Uterus (tissue), 4 donors: ENCODE measurements around the gene ACTA2. TPM values are rescaled to one million over a fixed set of nuclear protein-coding genes. Genes with fewer than 3 reads are reported as not detected.

ENCODE experiments used
- DNase-seq, 2 donors: peaks; one replicate each; pipeline ENCODE4 v3.0.0-alpha.2; 2019 to 2020
- H3K27ac ChIP-seq, 2 donors: fragments of 200-600 bp; sonication (generic); 1 replicate in 1 of 2; 2 replicates in 1 of 2; pipeline ENCODE4 v1.5.1; 2016 to 2018
- H3K27me3 ChIP-seq, 2 donors: fragments of 200-600 bp; sonication (generic); one replicate each; pipeline ENCODE4 v1.5.1; 2018 to 2019; ENCODE audit warnings: control low read depth in 1 of 2
- H3K36me3 ChIP-seq, 2 donors: fragments of 200-600 bp; sonication (generic); one replicate each; pipeline ENCODE4 v1.5.1; 2019; ENCODE audit warnings: control low read depth in 1 of 2
- H3K4me1 ChIP-seq, 2 donors: fragments of 200-600 bp; sonication (generic); one replicate each; pipeline ENCODE4 v1.5.1; 2018 to 2019; ENCODE audit warnings: control low read depth in 1 of 2
- H3K4me3 ChIP-seq, 2 donors: fragments of 200-600 bp; sonication (generic); 1 replicate in 1 of 2; 2 replicates in 1 of 2; pipeline ENCODE4 v1.5.1; 2018 to 2019; ENCODE audit warnings: mild to moderate bottlenecking in 1 of 2
- H3K9me3 ChIP-seq, 2 donors: fragments of 200-600 bp; sonication (generic); one replicate each; pipeline ENCODE4 v1.5.1; 2019; ENCODE audit warnings: control low read depth in 1 of 2
- CTCF ChIP-seq, 4 experiments: fragments of 200-600 bp in 2 of 4; fragments of 450-650 bp in 2 of 4; sonication (generic) in 2 of 4; IDR thresholded peaks; one replicate each; pipeline ENCODE4 v1.5.1; 2016 to 2019; ENCODE audit warnings: antibody characterized with exemption in 4 of 4, mild to moderate bottlenecking in 2 of 4, moderate library complexity in 1 of 4
- POLR2A ChIP-seq, 2 donors: fragments of 450-650 bp; IDR thresholded peaks; one replicate each; pipeline ENCODE4 v1.6.1; 2016; ENCODE audit warnings: antibody characterized with exemption in 2 of 2, mild to moderate bottlenecking in 1 of 2, moderate library complexity in 1 of 2
- intact Hi-C: fragments of 100-400 bp; cut with DNase I; formaldehyde crosslinking; loops from one replicate; pipeline ENCODE4 v1.15.1; 2023; ENCODE audit warnings: low total_unique reads
- total RNA-seq, 4 donors: library from RNA; depleted of rRNA in 3 of 4; stranded (reverse); fragments of >200 nt in 3 of 4; gene quantifications; one replicate each; pipeline versions ENCODE4 v1.1.0 to v1.2.4, GENCODE V29; 2014 to 2023
- donor health status: DM: yes; HTN: yes; CAD: no.

The ACTA2 gene
- total RNA-seq, 4 donors from 2014 or later = 2,685 to 5,347 (median 3,837) TPM

- Histone ChIP-seq H3K27me3 (no peaks in the 10 kb centered on the region), H3K36me3 (no peaks in the 10 kb centered on the region), H3K27ac (peak overlapping the region; percentile 94 to 97), H3K4me3 (peak overlapping the region; percentile 53 to 58), H3K4me1 (peaks cover 14 to 22% of the 10 kb centered on the region in 2 donors), H3K9me3 (no peaks in the 10 kb centered on the region)
- intact Hi-C loops = no loop called here
- DNase-seq = no peak
- no peak for TF ChIP-seq CTCF (IDR thresholded peaks at IDR 0.05)
- no peak for TF ChIP-seq POLR2A (IDR thresholded peaks at IDR 0.05)
Observed at GRCh38 chr10:88946965-88947590, 5.5 kb downstream of the ACTA2 start.

- no peaks in the 10 kb centered on the region for H3K9me3 ChIP-seq
- no peaks in the 10 kb centered on the region for H3K36me3 ChIP-seq
- no peaks in the 10 kb centered on the region for H3K27me3 ChIP-seq
- H3K4me1 ChIP-seq = peaks cover 15 to 22% of the 10 kb centered on the region in 2 donors
- no peak for TF ChIP-seq CTCF (IDR thresholded peaks at IDR 0.05)
- TF ChIP-seq POLR2A (IDR thresholded peaks at IDR 0.05) = no peak
- H3K4me3 ChIP-seq = peak overlapping the region in 1 of 2 donors; percentile 10
- no peak for DNase-seq
- H3K27ac ChIP-seq = peak overlapping the region; percentile 73 to 82
- intact Hi-C loops = no loop called here
Observed at GRCh38 chr10:88946200-88946599, 6.4 kb downstream of the ACTA2 start.

- DNase-seq = no peak
- Histone ChIP-seq H3K36me3 (no peaks in the 10 kb centered on the region), H3K27me3 (no peaks in the 10 kb centered on the region), H3K9me3 (no peaks in the 10 kb centered on the region), H3K4me1 (peaks cover 15 to 22% of the 10 kb centered on the region in 2 donors), H3K4me3 (no peak overlapping the region), H3K27ac (peak overlapping the region; percentile 73 to 82)
- intact Hi-C loops = no loop called here
- TF ChIP-seq POLR2A (IDR thresholded peaks at IDR 0.05) (no peak), CTCF (IDR thresholded peaks at IDR 0.05) (no peak)
Observed at GRCh38 chr10:88944813-88945212, 7.8 kb downstream of the ACTA2 start.

- no peak for TF ChIP-seq POLR2A (IDR thresholded peaks at IDR 0.05)
- no peak for TF ChIP-seq CTCF (IDR thresholded peaks at IDR 0.05)
- Histone ChIP-seq H3K27ac (peak overlapping the region; percentile 73 to 82), H3K27me3 (no peaks in the 10 kb centered on the region), H3K36me3 (no peaks in the 10 kb centered on the region), H3K4me1 (peaks cover 15 to 22% of the 10 kb centered on the region in 2 donors), H3K9me3 (no peaks in the 10 kb centered on the region), H3K4me3 (no peak overlapping the region)
- intact Hi-C loops = no loop called here
- no peak for DNase-seq
Observed at GRCh38 chr10:88943778-88944177, 8.8 kb downstream of the ACTA2 start.

- Histone ChIP-seq H3K36me3 (no peaks in the 10 kb centered on the region), H3K9me3 (no peaks in the 10 kb centered on the region), H3K4me1 (peaks cover 12 to 15% of the 10 kb centered on the region in 2 donors), H3K27me3 (no peaks in the 10 kb centered on the region), H3K4me3 (no peak overlapping the region), H3K27ac (peak overlapping the region; percentile 73 to 82)
- intact Hi-C loops = no loop called here
- TF ChIP-seq POLR2A (IDR thresholded peaks at IDR 0.05) (no peak), CTCF (IDR thresholded peaks at IDR 0.05) (no peak)
- no peak for DNase-seq
Observed at GRCh38 chr10:88941026-88941425, 11.5 kb downstream of the ACTA2 start.
